CD14-positive monocyte (primary cell): Measurements from ENCODE around the gene GK2. TPM values are rescaled to one million over a fixed set of nuclear protein-coding genes. Genes with fewer than 3 reads are reported as not detected.

Experiments
- DNase-seq, 3 donors: peaks; one replicate each; pipeline ENCODE4 v3.0.0-alpha.2; 2011 to 2022
- H2AFZ ChIP-seq: 2 replicates; pipeline ENCODE4 v1.6.0; 2012; ENCODE audit warnings: mild to moderate bottlenecking, low read depth, low read length, inconsistent platforms; ENCODE audit not compliant: insufficient read depth, poor library complexity, severe bottlenecking
- H3K27ac ChIP-seq, 2 donors: 1 replicate in 1 of 2; 2 replicates in 1 of 2; pipeline ENCODE4 v1.5.1; 2012 to 2013; ENCODE audit warnings: low read length in 2 of 2, control low read depth in 1 of 2, inconsistent platforms in 1 of 2, low read depth in 1 of 2, mild to moderate bottlenecking in 1 of 2
- H3K27me3 ChIP-seq, 2 donors: one replicate each; pipeline versions ENCODE4 v1.6.0 to v1.6.1; 2011 to 2013; ENCODE audit warnings: low read length in 2 of 2; ENCODE audit not compliant: control insufficient read depth in 2 of 2, insufficient read depth in 2 of 2
- H3K36me3 ChIP-seq, 2 donors: replicated peaks in 1 of 2; 1 replicate in 1 of 2; 2 replicates in 1 of 2; pipeline versions ENCODE4 v1.5.1 to v1.6.1; 2012 to 2013; ENCODE audit warnings: low read length in 2 of 2, control low read depth in 1 of 2, inconsistent platforms in 1 of 2, mild to moderate bottlenecking in 1 of 2; ENCODE audit not compliant: insufficient read depth in 2 of 2, control insufficient read depth in 1 of 2
- H3K4me1 ChIP-seq, 2 donors: 1 replicate in 1 of 2; 2 replicates in 1 of 2; pipeline versions ENCODE4 v1.5.1 to v1.6.1; 2012 to 2013; ENCODE audit warnings: low read length in 2 of 2, control low read depth in 1 of 2, inconsistent platforms in 1 of 2, mild to moderate bottlenecking in 1 of 2, moderate library complexity in 1 of 2; ENCODE audit not compliant: insufficient read depth in 2 of 2, control insufficient read depth in 1 of 2
- H3K4me2 ChIP-seq: replicated peaks from 2 replicates; pipeline ENCODE3; 2012; ENCODE audit warnings: low read length, moderate library complexity, mild to moderate bottlenecking; ENCODE audit not compliant: poor library complexity, severe bottlenecking; ENCODE audit errors: extremely low read depth
- H3K4me3 ChIP-seq, 3 experiments: fragments of 200-600 bp in 1 of 3; sonication (generic) in 1 of 3; replicated peaks in 1 of 3; 1 replicate in 2 of 3; 2 replicates in 1 of 3; pipeline ENCODE4 v1.5.1; 2011 to 2013; ENCODE audit warnings: low read length in 3 of 3, mild to moderate bottlenecking in 3 of 3, control low read depth in 2 of 3, low read depth in 2 of 3, inconsistent platforms in 1 of 3, moderate library complexity in 1 of 3
- H3K79me2 ChIP-seq: 2 replicates; pipeline ENCODE4 v1.6.0; 2012; ENCODE audit warnings: mild to moderate bottlenecking, control low read depth, inconsistent platforms, low read length, moderate library complexity; ENCODE audit not compliant: insufficient read depth
- H3K9ac ChIP-seq: 2 replicates; pipeline ENCODE4 v1.6.0; 2017; ENCODE audit warnings: low read length, mild to moderate bottlenecking; ENCODE audit not compliant: insufficient read depth, poor library complexity, severe bottlenecking
- H3K9me3 ChIP-seq, 2 donors: replicated peaks in 1 of 2; 1 replicate in 1 of 2; 2 replicates in 1 of 2; pipeline versions ENCODE4 v1.5.1 to v1.6.1; 2012 to 2013; ENCODE audit warnings: low read length in 2 of 2, control low read depth in 1 of 2; ENCODE audit not compliant: control insufficient read depth in 1 of 2, insufficient read depth in 1 of 2
- H4K20me1 ChIP-seq: 2 replicates; pipeline ENCODE4 v1.6.0; 2012; ENCODE audit warnings: mild to moderate bottlenecking, low read length, control low read depth, moderate library complexity; ENCODE audit not compliant: insufficient read depth
- H3K27ac Mint-ChIP-seq, 7 donors: one replicate each; pipeline ENCODE4 v1.8.0; 2020; ENCODE audit warnings: mild to moderate bottlenecking in 7 of 7, mixed read lengths in 7 of 7, moderate library complexity in 6 of 7, inconsistent platforms in 2 of 7
- H3K27me3 Mint-ChIP-seq, 3 donors: one replicate each; pipeline ENCODE4 v1.8.0; 2021 to 2022; ENCODE audit warnings: low read depth in 3 of 3, mild to moderate bottlenecking in 3 of 3, mixed read lengths in 3 of 3, moderate library complexity in 3 of 3, inconsistent platforms in 1 of 3
- H3K36me3 Mint-ChIP-seq, 2 donors: one replicate each; pipeline ENCODE4 v1.8.0; 2020; ENCODE audit warnings: mixed read lengths in 2 of 2, inconsistent platforms in 1 of 2, mild to moderate bottlenecking in 1 of 2
- H3K4me1 Mint-ChIP-seq: one replicate; pipeline ENCODE4 v1.8.0; 2020; ENCODE audit warnings: mild to moderate bottlenecking, mixed read lengths
- H3K4me3 Mint-ChIP-seq, 2 donors: one replicate each; pipeline ENCODE4 v1.8.0; 2020; ENCODE audit warnings: mild to moderate bottlenecking in 2 of 2, mixed read lengths in 2 of 2, moderate library complexity in 1 of 2
- H3K9me3 Mint-ChIP-seq, 7 donors: one replicate each; pipeline ENCODE4 v1.8.0; 2020 to 2022; ENCODE audit warnings: mixed read lengths in 7 of 7, mild to moderate bottlenecking in 6 of 7, moderate library complexity in 6 of 7, inconsistent platforms in 2 of 7
- WGBS: methylation state at CpG from one replicate; pipeline ENCODE4 v1.1.5; 2013; ENCODE audit warnings: missing lambda C conversion rate; ENCODE audit not compliant: insufficient coverage; 5-methylcytosine and 5-hydroxymethylcytosine counted together
- intact Hi-C, 2 donors: fragments of 100-400 bp; cut with micrococcal nuclease; formaldehyde crosslinking; loops; one replicate each; pipeline versions ENCODE4 v1.15.0 to v1.15.1; 2023
- polyA plus RNA-seq, 3 donors: library from polyadenylated mRNA; depleted of rRNA in 1 of 3; unstranded in 2 of 3; stranded (reverse) in 1 of 3; fragments of 300-500 nt in 2 of 3; fragments of >200 nt in 1 of 3; fragmentation: Illumina TruSeq in 2 of 3; gene quantifications; 1 replicate in 2 of 3; 2 replicates in 1 of 3; pipeline ENCODE4 v1.2.3, GENCODE V29; 2012 to 2021
- TF ChIP-seq, protein P1 (sequence below): fragments of 200-600 bp; IDR thresholded peaks from one replicate; pipeline ENCODE4 v1.8.0; 2022; ENCODE audit warnings: antibody characterized with exemption, mild to moderate bottlenecking

Gene GK2
- polyA plus RNA-seq, 3 donors, result not detected

DNA sequence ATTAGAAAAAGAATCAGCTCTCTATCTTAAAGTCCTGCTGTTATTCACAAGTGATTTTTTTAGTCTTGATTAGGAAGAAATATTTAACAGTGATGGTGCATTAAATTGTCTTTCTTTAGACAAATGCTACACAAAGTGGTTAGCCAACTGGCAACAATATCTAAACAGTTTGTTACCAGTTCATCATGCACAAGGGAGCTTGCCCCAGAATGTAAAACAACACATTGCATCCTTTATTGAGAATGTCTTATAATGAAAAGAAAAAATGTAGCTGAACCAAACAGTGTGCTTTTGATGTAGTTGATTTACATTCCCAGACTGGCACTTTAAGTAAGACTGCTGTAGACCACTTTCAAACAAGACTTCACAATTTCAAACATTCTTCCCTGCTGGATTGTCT, 48.0 kb downstream of the GK2 start:
- peaks cover 0 to 7% of the 10 kb centered on the region in 2 donors for H3K9me3 ChIP-seq
- Mint-ChIP-seq H3K27ac (no peak overlapping the region), H3K27me3 (peaks cover 0 to 4% (median 0%) of the 10 kb centered on the region in 3 donors), H3K9me3 (peaks cover 0 to 5% (median 1%) of the 10 kb centered on the region in 7 donors), H3K4me3 (no peak overlapping the region), H3K36me3 (no peaks in the 10 kb centered on the region), H3K4me1 (no peaks in the 10 kb centered on the region)
- TF ChIP-seq, protein P1, sequence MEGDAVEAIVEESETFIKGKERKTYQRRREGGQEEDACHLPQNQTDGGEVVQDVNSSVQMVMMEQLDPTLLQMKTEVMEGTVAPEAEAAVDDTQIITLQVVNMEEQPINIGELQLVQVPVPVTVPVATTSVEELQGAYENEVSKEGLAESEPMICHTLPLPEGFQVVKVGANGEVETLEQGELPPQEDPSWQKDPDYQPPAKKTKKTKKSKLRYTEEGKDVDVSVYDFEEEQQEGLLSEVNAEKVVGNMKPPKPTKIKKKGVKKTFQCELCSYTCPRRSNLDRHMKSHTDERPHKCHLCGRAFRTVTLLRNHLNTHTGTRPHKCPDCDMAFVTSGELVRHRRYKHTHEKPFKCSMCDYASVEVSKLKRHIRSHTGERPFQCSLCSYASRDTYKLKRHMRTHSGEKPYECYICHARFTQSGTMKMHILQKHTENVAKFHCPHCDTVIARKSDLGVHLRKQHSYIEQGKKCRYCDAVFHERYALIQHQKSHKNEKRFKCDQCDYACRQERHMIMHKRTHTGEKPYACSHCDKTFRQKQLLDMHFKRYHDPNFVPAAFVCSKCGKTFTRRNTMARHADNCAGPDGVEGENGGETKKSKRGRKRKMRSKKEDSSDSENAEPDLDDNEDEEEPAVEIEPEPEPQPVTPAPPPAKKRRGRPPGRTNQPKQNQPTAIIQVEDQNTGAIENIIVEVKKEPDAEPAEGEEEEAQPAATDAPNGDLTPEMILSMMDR, result no peak
- no peaks in the 10 kb centered on the region for H3K27me3 ChIP-seq
- no peaks in the 10 kb centered on the region for H3K36me3 ChIP-seq
- no peaks in the 10 kb centered on the region for H3K4me1 ChIP-seq
- H3K4me3 ChIP-seq, result no peak overlapping the region
- no peak overlapping the region for H2AFZ ChIP-seq
- intact Hi-C loops, result no loop called here
- no peak overlapping the region for H3K27ac ChIP-seq
- no peaks in the 10 kb centered on the region for H3K79me2 ChIP-seq
- DNase-seq, result no peak
- H3K4me2 ChIP-seq, result no peak overlapping the region
- H3K9ac ChIP-seq, result no peak overlapping the region
- H4K20me1 ChIP-seq, result no peaks in the 10 kb centered on the region

DNA sequence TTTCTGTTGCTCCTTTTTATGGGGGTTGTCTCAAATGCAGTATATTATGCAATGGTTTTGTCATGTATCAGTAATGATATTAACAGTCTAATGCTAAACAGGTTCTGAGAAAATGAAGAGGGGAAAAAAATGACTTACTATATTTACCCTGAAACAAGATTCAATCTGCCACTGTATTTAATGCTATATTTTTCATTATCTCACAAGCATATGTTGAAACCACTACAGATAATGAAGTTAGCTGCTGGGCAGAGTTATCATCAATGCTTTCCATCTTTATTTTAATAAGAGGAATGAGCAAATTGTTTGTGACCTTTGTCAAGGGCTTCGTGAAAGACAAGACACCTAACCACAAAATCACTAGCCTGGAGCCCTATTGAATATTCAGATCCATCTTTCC, 49.6 kb downstream of the GK2 start:
- H3K27ac Mint-ChIP-seq, result no peak overlapping the region
- H3K9me3 Mint-ChIP-seq, result peaks cover 0 to 5% (median 1%) of the 10 kb centered on the region in 7 donors
- Histone ChIP-seq H3K79me2 (no peaks in the 10 kb centered on the region), H3K9me3 (peaks cover 0 to 7% of the 10 kb centered on the region in 2 donors), H3K36me3 (no peaks in the 10 kb centered on the region), H3K4me3 (no peak overlapping the region), H3K4me1 (no peaks in the 10 kb centered on the region), H3K27me3 (no peaks in the 10 kb centered on the region), H3K27ac (no peak overlapping the region), H3K9ac (no peak overlapping the region), H4K20me1 (no peaks in the 10 kb centered on the region), H2AFZ (no peak overlapping the region), H3K4me2 (no peak overlapping the region)
- H3K36me3 Mint-ChIP-seq, result no peaks in the 10 kb centered on the region
- DNase-seq, result no peak
- intact Hi-C loops, result no loop called here
- no CpG with 5 or more reads among the region's 1 CpG for WGBS
- peaks cover 0 to 4% (median 0%) of the 10 kb centered on the region in 3 donors for H3K27me3 Mint-ChIP-seq
- H3K4me3 Mint-ChIP-seq, result no peak overlapping the region
- H3K4me1 Mint-ChIP-seq, result no peaks in the 10 kb centered on the region
- TF ChIP-seq, protein P1, result no peak
